NB4 (cell line): ENCODE results near the gene SCYL2.

Source experiments
- DNase-seq: peaks from one replicate; pipeline ENCODE4 v3.0.0; 2010; ENCODE audit warnings: low read depth
- H3K4me3 ChIP-seq: one replicate; pipeline ENCODE4 v1.5.1; 2011; ENCODE audit warnings: mild to moderate bottlenecking, low read depth, low read length, moderate library complexity
- CTCF ChIP-seq: IDR thresholded peaks from one replicate; pipeline ENCODE4 v1.5.1; 2012; ENCODE audit warnings: low read depth, low read length
- MAX ChIP-seq: IDR thresholded peaks from 2 replicates; pipeline ENCODE4 v1.6.1; 2011; ENCODE audit warnings: low read depth, low read length
- MYC ChIP-seq: IDR thresholded peaks from 2 replicates; pipeline ENCODE4 v1.6.1; 2011; ENCODE audit warnings: low read depth, low read length
- POLR2A ChIP-seq: IDR thresholded peaks from 2 replicates; pipeline ENCODE4 v1.6.1; 2011; ENCODE audit warnings: mild to moderate bottlenecking; ENCODE audit not compliant: insufficient read length; ENCODE audit errors: extremely low read depth

SCYL2 gene

GRCh38 chr12:100346660-100347059 is 79.7 kb downstream of the SCYL2 start:
- TF ChIP-seq MYC, result no peak
- no peak overlapping the region for H3K4me3 ChIP-seq
- no peak for DNase-seq

GRCh38 chr12:100348657-100349454 is 81.9 kb downstream of the SCYL2 start:
- TF ChIP-seq MAX, result no peak
- peak; percentile 51 for DNase-seq
- no peak overlapping the region for H3K4me3 ChIP-seq

- no peak for DNase-seq
Measured at GRCh38 chr12:100356644-100357223, 89.8 kb downstream of the SCYL2 start, which contains the start of gene SLC17A8. Gene SLC17A8, plus strand, starts transcription at chr12:100357074. Its CDS starts 318 bp downstream, at chr12:100357392.

GRCh38 chr12:100359248-100359647 is 92.3 kb downstream of the SCYL2 start:
- TF ChIP-seq CTCF, result no peak
- TF ChIP-seq MAX, result no peak
- TF ChIP-seq MYC, result no peak
- TF ChIP-seq POLR2A, result no peak
- H3K4me3 ChIP-seq, result no peak overlapping the region
- DNase-seq, result no peak

More at GRCh38 chr12:100356644-100357223, 89.8 kb downstream of the SCYL2 start, which contains the start of gene SLC17A8:
- no peak within 1 kb of the TSS for H3K4me3 ChIP-seq
- TF ChIP-seq MYC (no peak), POLR2A (no peak), CTCF (no peak), MAX (no peak)

- no peak for DNase-seq
- no peak overlapping the region for H3K4me3 ChIP-seq
- no peak for TF ChIP-seq CTCF
- TF ChIP-seq POLR2A, result no peak
- no peak for TF ChIP-seq MYC
- no peak for TF ChIP-seq MAX
Measured at GRCh38 chr12:100359822-100360221, 92.8 kb downstream of the SCYL2 start.

GRCh38 chr12:100360450-100360849 is 93.5 kb downstream of the SCYL2 start:
- DNase-seq, result no peak
- TF ChIP-seq MAX (no peak), CTCF (no peak), MYC (no peak), POLR2A (no peak)
- H3K4me3 ChIP-seq, result no peak overlapping the region
